HepG2 (cell line): Measurements from ENCODE around the gene KIAA1217. TPM values are rescaled to one million over a fixed set of nuclear protein-coding genes. Genes with fewer than 3 reads are reported as not detected.

Experiments
- ATAC-seq: fragments of 200-7000 bp; cut with Tn5 transposase; 3 replicates; pipeline ENCODE4 v1.9.1; 2020; ENCODE audit warnings: mild to moderate bottlenecking, moderate library complexity
- BruUV-seq: library from RNA; stranded (reverse); fragments of 400-500 nt; replicated peaks from 2 replicates; lab custom pipeline; 2021; lab: Mats Ljungman, UMichigan
- CTCF ChIA-PET: fragments of 300-600 bp; formaldehyde crosslinking; extraction: SDS; loops from one replicate; lab custom pipeline; 2021; ENCODE audit warnings: low total read pairs, inconsistent platforms, low intra/inter-chr PET ratio; lab: Yijun Ruan, JAX
- POLR2A ChIA-PET: fragments of 350-600 bp; sonication (Branson Sonifier 250); formaldehyde crosslinking; loops from one replicate; lab custom pipeline; 2020; ENCODE audit warnings: antibody characterized with exemption, inconsistent platforms; lab: Yijun Ruan, JAX
- DNase-seq: peaks from one replicate; pipeline ENCODE4 v3.0.0-alpha.2; 2015; ENCODE audit warnings: low spot score
- FAIRE-seq: peaks from 3 replicates; lab custom pipeline; 2011; peaks lifted over from hg19 to GRCh38; lab: Jason Lieb, UNC
- H2AFZ ChIP-seq: one replicate; pipeline ENCODE4 v1.6.1; 2011; ENCODE audit warnings: low read length, inconsistent platforms
- H3K27ac ChIP-seq: fragments of 300-600 bp; 3 replicates; pipeline ENCODE4 v1.8.0; 2011; ENCODE audit warnings: mixed run types, mild to moderate bottlenecking, mixed read lengths, low read length, inconsistent platforms; ENCODE audit not compliant: insufficient read depth; ENCODE audit errors: extremely low read length
- H3K27me3 ChIP-seq, 2 experiments: fragments of 200-600 bp in 1 of 2; 2 replicates in 1 of 2; 3 replicates in 1 of 2; pipeline versions ENCODE4 v1.6.0 to v1.8.0; 2011; ENCODE audit warnings: low read length in 2 of 2, mild to moderate bottlenecking in 2 of 2, moderate library complexity in 2 of 2, inconsistent platforms in 1 of 2; ENCODE audit not compliant: insufficient read depth in 2 of 2, control insufficient read depth in 1 of 2
- H3K36me3 ChIP-seq, 2 experiments: fragments of 200-600 bp in 1 of 2; replicated peaks in 1 of 2; 2 replicates in 1 of 2; 3 replicates in 1 of 2; pipeline versions ENCODE4 v1.5.1 to v1.8.0; 2011; ENCODE audit warnings: low read length in 2 of 2, inconsistent platforms in 1 of 2; ENCODE audit not compliant: insufficient read depth in 2 of 2, control insufficient read depth in 1 of 2
- H3K4me1 ChIP-seq: 2 replicates; pipeline ENCODE4 v1.5.1; 2012; ENCODE audit warnings: low read length, inconsistent platforms; ENCODE audit not compliant: insufficient read depth
- H3K4me2 ChIP-seq: 2 replicates; pipeline ENCODE4 v1.6.0; 2011; ENCODE audit warnings: low read depth, low read length, inconsistent platforms
- H3K4me3 ChIP-seq, 3 experiments: fragments of 200-600 bp in 1 of 3; sonication (generic), shearing (Covaris generic) in 1 of 3; replicated peaks in 1 of 3; 2 replicates each; pipeline ENCODE4 v1.5.1; 2011 to 2016; ENCODE audit warnings: low read length in 3 of 3, inconsistent platforms in 2 of 3, low read depth in 2 of 3, mild to moderate bottlenecking in 2 of 3, control low read depth in 1 of 3, mixed read lengths in 1 of 3; ENCODE audit not compliant: insufficient read depth in 1 of 3
- H3K79me2 ChIP-seq: one replicate; pipeline ENCODE4 v1.6.1; 2011; ENCODE audit warnings: low read length, inconsistent platforms; ENCODE audit not compliant: insufficient read depth
- H3K9ac ChIP-seq: 2 replicates; pipeline ENCODE4 v1.6.0; 2011; ENCODE audit warnings: mild to moderate bottlenecking, low read depth, low read length, inconsistent platforms; ENCODE audit not compliant: insufficient read depth
- H3K9me3 ChIP-seq: 2 replicates; pipeline ENCODE4 v1.5.1; 2012; ENCODE audit warnings: mild to moderate bottlenecking, low read length
- H4K20me1 ChIP-seq: 2 replicates; pipeline ENCODE4 v1.6.0; 2011; ENCODE audit warnings: inconsistent platforms, mild to moderate bottlenecking, low read length, moderate library complexity; ENCODE audit not compliant: insufficient read depth
- FOSL2 ChIP-seq: sonication (generic); formaldehyde crosslinking; IDR thresholded peaks from 2 replicates; pipeline ENCODE4 v1.4.0; 2020; ENCODE audit warnings: missing genetic modification reagents
- NCOA5 ChIP-seq: sonication (generic); formaldehyde crosslinking; IDR thresholded peaks from 2 replicates; pipeline ENCODE4 v1.4.0; 2020; ENCODE audit warnings: missing genetic modification reagents
- POLR2A ChIP-seq, 2 experiments: IDR thresholded peaks; 2 replicates each; pipeline ENCODE4 v1.6.1; 2011; ENCODE audit warnings: low read depth in 2 of 2, low read length in 2 of 2, mild to moderate bottlenecking in 1 of 2, moderate library complexity in 1 of 2; ENCODE audit not compliant: insufficient read depth in 1 of 2
- XRCC5 ChIP-seq: fragments of 200-400 bp; formaldehyde crosslinking; optimal IDR thresholded peaks from 2 replicates; pipeline ENCODE3; 2017; ENCODE audit warnings: mild to moderate bottlenecking, low read length
- YEATS2 ChIP-seq: sonication (generic); formaldehyde crosslinking; IDR thresholded peaks from 2 replicates; pipeline ENCODE4 v1.4.0; 2020; ENCODE audit warnings: missing genetic modification reagents, borderline replicate concordance
- ZNF652 ChIP-seq: IDR thresholded peaks from 2 replicates; pipeline ENCODE4 v1.6.1; 2016; ENCODE audit warnings: low read depth, borderline replicate concordance
- WGBS: methylation state at CpG from one replicate; pipeline ENCODE4 v1.1.6; 2017; ENCODE audit warnings: low lambda C conversion rate; 5-methylcytosine and 5-hydroxymethylcytosine counted together
- in situ Hi-C: cut with HindIII; loops from 2 replicates; pipeline ENCODE4 v1.10.0; 2017; ENCODE audit warnings: low pct_unique_long_range_greater_than_20kb; ENCODE audit not compliant: extremely low pct_ligation_motif_present
- intact Hi-C: fragments of 100-400 bp; cut with micrococcal nuclease; formaldehyde crosslinking; loops from one replicate; pipeline ENCODE4 v1.10.0; 2022; ENCODE audit not compliant: unreplicated experiment
- polyA plus RNA-seq, 8 experiments: library from polyadenylated mRNA; depleted of rRNA in 3 of 8; stranded (reverse) in 7 of 8; unstranded in 1 of 8; fragments of >200 nt; fragmentation: Illumina TruSeq in 4 of 8; extraction: Trizol in 4 of 8; gene quantifications; 2 replicates each; pipeline versions ENCODE4 v1.2.1 to v1.2.3, GENCODE V29; 2011 to 2016; ENCODE audit warnings: low read depth in 4 of 8, missing spikeins in 1 of 8, mixed read lengths in 1 of 8; ENCODE audit not compliant: insufficient read depth in 1 of 8
- total RNA-seq, 5 experiments: library from RNA; depleted of rRNA; stranded (reverse); fragments of >200 nt; fragmentation: Illumina TruSeq; extraction: Trizol; gene quantifications; 2 replicates each; pipeline ENCODE4 v1.2.3, GENCODE V29; 2016; ENCODE audit warnings: low read depth in 1 of 5
- TF ChIP-seq, protein P1 (sequence below): sonication (generic); formaldehyde crosslinking; IDR thresholded peaks from 2 replicates; pipeline ENCODE4 v1.8.0; 2022; ENCODE audit warnings: missing genetic modification reagents, mild to moderate bottlenecking, moderate library complexity, borderline replicate concordance
- TF ChIP-seq, protein P2 (sequence below): sonication (generic); formaldehyde crosslinking; IDR thresholded peaks from 2 replicates; pipeline ENCODE4 v1.5.0; 2020; ENCODE audit warnings: mild to moderate bottlenecking, missing genetic modification reagents
- TF ChIP-seq, protein P3 (sequence below), 2 experiments: IDR thresholded peaks; 2 replicates each; pipeline ENCODE4 v1.6.1; 2011 to 2012; ENCODE audit warnings: low read length in 2 of 2, borderline replicate concordance in 1 of 2, low read depth in 1 of 2, mild to moderate bottlenecking in 1 of 2, moderate library complexity in 1 of 2

KIAA1217 gene
- total and polyA plus RNA-seq, 2 of the 13 experiments (the other 11 are each of a cell fraction or from before 2014, with no cell fraction given) = 4.6 to 10.9 TPM

DNA sequence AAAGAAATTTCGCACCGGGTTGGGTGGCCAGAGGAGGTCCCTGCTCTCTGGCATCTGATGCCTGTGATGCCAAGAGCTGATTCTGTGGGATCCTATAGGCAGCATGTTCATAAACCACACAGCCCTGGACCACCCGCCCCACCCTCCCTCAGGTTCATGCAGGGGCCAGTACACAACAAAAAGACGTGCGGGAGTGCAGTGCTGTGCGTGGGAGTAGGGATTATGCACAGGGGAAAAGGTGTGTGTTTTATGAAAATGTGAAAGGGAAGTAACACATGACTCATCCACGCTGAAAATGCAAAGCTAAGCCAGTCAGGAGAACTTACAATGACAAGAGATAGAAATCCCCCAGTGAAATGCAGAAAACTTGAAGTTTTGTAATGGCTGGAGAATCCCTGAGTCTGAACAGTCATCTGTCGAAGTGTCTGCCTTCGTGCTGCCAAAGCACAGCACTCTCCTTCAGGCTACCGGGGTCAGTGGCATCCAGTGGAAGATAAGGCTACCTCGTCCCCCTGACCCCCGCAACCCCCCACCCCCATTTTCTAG lies 1.1 kb downstream of the KIAA1217 start:
- Histone ChIP-seq H3K9me3 (no peaks in the 10 kb centered on the region), H3K27ac (peak overlapping the region; percentile 90), H3K36me3 (no peaks in the 10 kb centered on the region; a peak in 1 of 5 replicates), H3K9ac (peak overlapping the region; percentile 79), H2AFZ (no peak overlapping the region), H3K79me2 (peaks cover 18% of the 10 kb centered on the region), H3K27me3 (no peaks in the 10 kb centered on the region), H3K4me1 (peaks cover 64% of the 10 kb centered on the region), H3K4me2 (peak overlapping the region; percentile 84), H3K4me3 (peak overlapping the region; percentile 70 to 88 (median 80)), H4K20me1 (peaks cover 4% of the 10 kb centered on the region; the same call in 1 of the 2 replicates)
- peak; percentile 5; the same call in 2 of the 3 replicates for ATAC-seq
- WGBS = 17% methylated on average over 9 of the region's 12 CpGs
- intact Hi-C loops = loop anchor here (5.0 kb wide), 1 partner anchor 107 kb away; no protein-coding TSS in a partner anchor
- DNase-seq = peak; percentile 38
- FAIRE-seq = no peak
- ChIA-PET CTCF (no interaction called here), POLR2A (interaction anchor here (1.3 kb wide), 1 partner anchor 18 kb away, joined by 3 read pairs; no protein-coding TSS in a partner anchor)
- BruUV-seq = no TSS peak
- TF ChIP-seq FOSL2 = peak; percentile 53
- TF ChIP-seq NCOA5 (CRISPR knock-in tag) = no peak
- peak in 1 of 2 experiments; percentile 33; a peak in 2 of 4 replicates for TF ChIP-seq POLR2A (IDR thresholded peaks at IDR 0.05; ENCODE audit: insufficient read depth in 1 of 2, low read depth in 2 of 2, low read length in 2 of 2)
- peak; percentile 23 for TF ChIP-seq XRCC5
- TF ChIP-seq, protein P1, sequence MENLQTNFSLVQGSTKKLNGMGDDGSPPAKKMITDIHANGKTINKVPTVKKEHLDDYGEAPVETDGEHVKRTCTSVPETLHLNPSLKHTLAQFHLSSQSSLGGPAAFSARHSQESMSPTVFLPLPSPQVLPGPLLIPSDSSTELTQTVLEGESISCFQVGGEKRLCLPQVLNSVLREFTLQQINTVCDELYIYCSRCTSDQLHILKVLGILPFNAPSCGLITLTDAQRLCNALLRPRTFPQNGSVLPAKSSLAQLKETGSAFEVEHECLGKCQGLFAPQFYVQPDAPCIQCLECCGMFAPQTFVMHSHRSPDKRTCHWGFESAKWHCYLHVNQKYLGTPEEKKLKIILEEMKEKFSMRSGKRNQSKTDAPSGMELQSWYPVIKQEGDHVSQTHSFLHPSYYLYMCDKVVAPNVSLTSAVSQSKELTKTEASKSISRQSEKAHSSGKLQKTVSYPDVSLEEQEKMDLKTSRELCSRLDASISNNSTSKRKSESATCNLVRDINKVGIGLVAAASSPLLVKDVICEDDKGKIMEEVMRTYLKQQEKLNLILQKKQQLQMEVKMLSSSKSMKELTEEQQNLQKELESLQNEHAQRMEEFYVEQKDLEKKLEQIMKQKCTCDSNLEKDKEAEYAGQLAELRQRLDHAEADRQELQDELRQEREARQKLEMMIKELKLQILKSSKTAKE (CRISPR knock-in tag) = no peak
- in situ Hi-C loops = loop anchor here (10.0 kb wide), 1 partner anchor 345 kb away; no protein-coding TSS in a partner anchor

DNA sequence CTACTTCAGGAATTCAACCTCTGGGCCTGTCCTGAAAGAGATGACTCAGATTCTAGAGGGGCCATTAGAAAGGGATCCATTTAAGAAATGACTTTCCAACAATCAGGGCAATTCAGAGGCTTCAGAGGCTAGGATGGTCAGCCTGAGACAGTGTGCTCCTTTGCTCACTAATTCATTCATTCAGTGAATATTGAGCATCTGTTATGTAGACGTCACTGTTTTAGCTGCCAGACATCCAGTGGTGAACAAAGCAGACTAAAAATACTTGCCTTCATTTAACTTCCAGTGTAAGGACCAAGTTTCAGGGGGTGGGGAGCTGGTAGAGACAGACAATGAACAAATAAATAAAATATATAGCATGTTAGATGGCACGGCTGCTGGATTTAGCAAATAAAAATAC lies 1.6 kb downstream of the KIAA1217 start:
- no TSS peak for BruUV-seq
- no peak for DNase-seq
- 88% methylated on average over 2 of the region's 2 CpGs for WGBS
- ATAC-seq = no peak
- Histone ChIP-seq H3K9me3 (no peaks in the 10 kb centered on the region), H3K4me2 (peak overlapping the region; percentile 84), H2AFZ (no peak overlapping the region), H3K27ac (no peak overlapping the region), H3K9ac (no peak overlapping the region), H3K79me2 (peaks cover 20% of the 10 kb centered on the region), H3K4me3 (peak overlapping the region; percentile 27 to 88 (median 31); a peak in 4 of 6 replicates), H3K27me3 (no peaks in the 10 kb centered on the region), H3K36me3 (no peaks in the 10 kb centered on the region; a peak in 1 of 5 replicates), H3K4me1 (peaks cover 68% of the 10 kb centered on the region), H4K20me1 (peaks cover 4% of the 10 kb centered on the region; the same call in 1 of the 2 replicates)
- ChIA-PET CTCF (no interaction called here), POLR2A (interaction anchor here (1.1 kb wide), 1 partner anchor 9 kb away, joined by 3 read pairs; no protein-coding TSS in a partner anchor)
- in situ Hi-C loops = no loop called here
- intact Hi-C loops = no loop called here
- no peak for FAIRE-seq
- TF ChIP-seq, protein P2, sequence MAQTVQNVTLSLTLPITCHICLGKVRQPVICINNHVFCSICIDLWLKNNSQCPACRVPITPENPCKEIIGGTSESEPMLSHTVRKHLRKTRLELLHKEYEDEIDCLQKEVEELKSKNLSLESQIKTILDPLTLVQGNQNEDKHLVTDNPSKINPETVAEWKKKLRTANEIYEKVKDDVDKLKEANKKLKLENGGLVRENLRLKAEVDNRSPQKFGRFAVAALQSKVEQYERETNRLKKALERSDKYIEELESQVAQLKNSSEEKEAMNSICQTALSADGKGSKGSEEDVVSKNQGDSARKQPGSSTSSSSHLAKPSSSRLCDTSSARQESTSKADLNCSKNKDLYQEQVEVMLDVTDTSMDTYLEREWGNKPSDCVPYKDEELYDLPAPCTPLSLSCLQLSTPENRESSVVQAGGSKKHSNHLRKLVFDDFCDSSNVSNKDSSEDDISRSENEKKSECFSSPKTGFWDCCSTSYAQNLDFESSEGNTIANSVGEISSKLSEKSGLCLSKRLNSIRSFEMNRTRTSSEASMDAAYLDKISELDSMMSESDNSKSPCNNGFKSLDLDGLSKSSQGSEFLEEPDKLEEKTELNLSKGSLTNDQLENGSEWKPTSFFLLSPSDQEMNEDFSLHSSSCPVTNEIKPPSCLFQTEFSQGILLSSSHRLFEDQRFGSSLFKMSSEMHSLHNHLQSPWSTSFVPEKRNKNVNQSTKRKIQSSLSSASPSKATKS = no peak
- TF ChIP-seq YEATS2 (CRISPR knock-in tag) (no peak), ZNF652 (no peak)
- TF ChIP-seq, protein P3, sequence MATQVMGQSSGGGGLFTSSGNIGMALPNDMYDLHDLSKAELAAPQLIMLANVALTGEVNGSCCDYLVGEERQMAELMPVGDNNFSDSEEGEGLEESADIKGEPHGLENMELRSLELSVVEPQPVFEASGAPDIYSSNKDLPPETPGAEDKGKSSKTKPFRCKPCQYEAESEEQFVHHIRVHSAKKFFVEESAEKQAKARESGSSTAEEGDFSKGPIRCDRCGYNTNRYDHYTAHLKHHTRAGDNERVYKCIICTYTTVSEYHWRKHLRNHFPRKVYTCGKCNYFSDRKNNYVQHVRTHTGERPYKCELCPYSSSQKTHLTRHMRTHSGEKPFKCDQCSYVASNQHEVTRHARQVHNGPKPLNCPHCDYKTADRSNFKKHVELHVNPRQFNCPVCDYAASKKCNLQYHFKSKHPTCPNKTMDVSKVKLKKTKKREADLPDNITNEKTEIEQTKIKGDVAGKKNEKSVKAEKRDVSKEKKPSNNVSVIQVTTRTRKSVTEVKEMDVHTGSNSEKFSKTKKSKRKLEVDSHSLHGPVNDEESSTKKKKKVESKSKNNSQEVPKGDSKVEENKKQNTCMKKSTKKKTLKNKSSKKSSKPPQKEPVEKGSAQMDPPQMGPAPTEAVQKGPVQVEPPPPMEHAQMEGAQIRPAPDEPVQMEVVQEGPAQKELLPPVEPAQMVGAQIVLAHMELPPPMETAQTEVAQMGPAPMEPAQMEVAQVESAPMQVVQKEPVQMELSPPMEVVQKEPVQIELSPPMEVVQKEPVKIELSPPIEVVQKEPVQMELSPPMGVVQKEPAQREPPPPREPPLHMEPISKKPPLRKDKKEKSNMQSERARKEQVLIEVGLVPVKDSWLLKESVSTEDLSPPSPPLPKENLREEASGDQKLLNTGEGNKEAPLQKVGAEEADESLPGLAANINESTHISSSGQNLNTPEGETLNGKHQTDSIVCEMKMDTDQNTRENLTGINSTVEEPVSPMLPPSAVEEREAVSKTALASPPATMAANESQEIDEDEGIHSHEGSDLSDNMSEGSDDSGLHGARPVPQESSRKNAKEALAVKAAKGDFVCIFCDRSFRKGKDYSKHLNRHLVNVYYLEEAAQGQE (IDR thresholded peaks at IDR 0.05; ENCODE audit: borderline replicate concordance in 1 of 2, low read depth in 1 of 2, low read length in 2 of 2) = no peak
